NCI-H226 (cell line): ENCODE results near the gene SLC16A8.
A peak's percentile ranks its signal among the peaks of the same experiment; 100 is the strongest.

Experiments
- DNase-seq: peaks from one replicate; pipeline ENCODE4 v3.0.0-alpha.2; 2015

Gene SLC16A8

DNA sequence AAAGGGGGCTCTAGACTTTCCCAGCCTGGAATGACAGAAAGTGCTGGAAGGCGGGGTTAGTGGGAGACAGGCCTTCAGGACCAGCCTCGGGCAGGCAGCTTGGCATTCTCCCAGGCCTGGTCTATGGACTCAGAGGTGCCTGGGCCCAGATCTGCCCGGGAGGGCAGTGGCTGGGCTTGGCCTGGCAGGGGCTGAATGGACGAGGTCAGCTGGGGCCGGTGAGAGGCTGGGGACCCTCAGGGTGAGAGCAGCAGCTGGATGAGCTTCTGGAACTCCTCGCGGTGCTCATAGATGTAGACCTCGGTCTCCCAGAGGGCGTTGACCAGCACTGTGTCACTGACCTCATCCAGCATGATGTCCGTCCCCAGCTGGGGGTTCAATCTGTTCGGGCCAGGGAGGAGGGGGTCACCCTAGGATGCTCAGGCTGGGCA lies 28.0 kb upstream of the SLC16A8 start:
- no peak for DNase-seq

DNA sequence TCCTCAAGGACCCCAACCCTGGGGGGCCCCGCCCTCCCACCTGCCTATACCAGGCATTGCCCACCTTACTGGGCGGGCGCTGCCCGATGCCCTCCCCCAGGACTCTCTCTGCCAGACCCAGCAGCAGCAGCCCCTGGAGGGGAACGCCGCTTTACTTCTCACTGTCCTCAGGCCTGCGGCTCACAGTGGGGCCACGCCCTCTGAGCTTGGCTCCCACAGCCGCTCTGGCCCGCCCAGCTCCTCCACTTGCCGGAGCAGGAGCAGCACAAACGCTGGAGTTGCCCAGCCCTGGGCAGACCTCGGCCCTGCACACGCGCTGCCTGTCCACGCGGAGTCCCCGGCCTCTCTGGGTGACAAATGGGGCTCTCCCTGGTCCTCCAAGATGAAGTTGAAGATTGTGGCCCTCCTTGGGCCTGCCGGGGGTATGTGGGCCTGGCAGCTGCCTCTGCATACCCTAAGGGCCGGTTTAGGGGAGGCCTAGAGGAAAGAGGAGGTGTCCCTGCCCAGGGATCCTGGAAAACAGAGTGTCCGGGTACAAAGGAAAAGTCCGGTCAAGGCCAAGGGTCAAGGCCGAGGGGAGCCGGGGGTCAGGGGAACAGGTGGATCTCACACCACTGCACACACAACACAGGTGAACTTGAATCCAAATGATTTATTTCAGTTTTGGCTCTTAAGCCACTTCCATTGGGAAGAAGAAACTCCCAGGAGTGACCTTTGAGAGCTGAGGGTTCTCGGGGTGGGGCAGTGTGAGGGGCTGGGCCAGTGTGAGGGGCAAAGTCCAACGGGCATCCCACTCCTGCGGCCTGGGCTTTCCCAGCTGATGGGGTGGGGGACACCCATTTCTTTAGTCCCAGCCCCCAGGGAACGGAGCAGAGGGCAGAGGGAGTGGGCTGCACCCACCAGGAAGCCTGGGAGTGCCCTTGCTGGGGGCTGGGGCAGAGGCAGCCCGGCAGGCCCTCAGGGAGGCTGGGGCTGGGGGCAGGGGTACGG lies 27.2 kb upstream of the SLC16A8 start:
- DNase-seq: no peak

GRCh38 chr22:38110008-38110862 lies 26.3 kb upstream of the SLC16A8 start, which contains the start of gene BAIAP2L2:
Gene BAIAP2L2, minus strand, starts transcription at chr22:38110684. Its CDS starts 159 bp downstream, at chr22:38110525.
- DNase-seq: no peak

- DNase-seq: no peak
Observed at GRCh38 chr22:38109371-38110001, 25.5 kb upstream of the SLC16A8 start.

- DNase-seq: no peak
Observed at GRCh38 chr22:38108561-38109319, 24.8 kb upstream of the SLC16A8 start.

DNA sequence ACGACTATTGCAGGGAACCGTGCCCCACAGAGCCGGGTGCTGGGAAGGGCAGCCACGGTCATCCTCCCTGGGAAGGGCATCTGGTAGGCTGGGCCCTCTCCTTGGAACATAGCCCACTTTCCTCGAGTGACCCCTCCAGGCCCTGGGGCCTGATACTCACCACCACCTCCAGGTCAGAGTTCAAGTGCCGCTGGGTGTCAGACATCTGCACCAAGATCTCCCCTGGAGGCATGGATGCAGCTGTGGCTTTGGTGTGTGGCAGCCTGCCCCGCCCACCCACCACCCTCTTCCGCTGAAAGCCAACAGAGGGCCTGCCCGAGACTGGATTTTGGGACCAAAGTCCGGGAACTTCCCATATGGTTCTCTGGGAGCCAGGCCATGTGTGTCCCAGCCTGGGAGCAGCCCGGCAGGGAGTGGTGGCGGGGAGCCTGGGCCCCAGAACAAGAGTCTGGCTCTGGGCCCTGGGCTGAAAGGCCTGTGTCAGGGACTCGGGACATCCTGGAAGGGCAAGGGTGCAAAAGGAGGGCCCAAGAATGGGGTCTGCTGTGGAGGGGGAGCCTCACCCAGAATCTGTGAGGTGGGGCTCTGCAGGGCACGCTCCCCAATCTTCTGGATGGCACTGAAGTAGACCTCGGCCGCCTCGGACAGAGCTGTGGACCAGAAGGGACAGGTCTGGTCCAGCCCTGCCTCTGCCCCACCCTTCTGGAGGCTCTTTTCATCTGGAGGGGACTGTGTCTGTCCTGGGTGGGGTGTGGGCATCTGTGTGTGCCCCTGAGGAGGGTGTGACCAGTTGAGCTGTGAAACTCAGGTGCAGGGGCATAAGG lies 23.9 kb upstream of the SLC16A8 start:
- DNase-seq: no peak

DNA sequence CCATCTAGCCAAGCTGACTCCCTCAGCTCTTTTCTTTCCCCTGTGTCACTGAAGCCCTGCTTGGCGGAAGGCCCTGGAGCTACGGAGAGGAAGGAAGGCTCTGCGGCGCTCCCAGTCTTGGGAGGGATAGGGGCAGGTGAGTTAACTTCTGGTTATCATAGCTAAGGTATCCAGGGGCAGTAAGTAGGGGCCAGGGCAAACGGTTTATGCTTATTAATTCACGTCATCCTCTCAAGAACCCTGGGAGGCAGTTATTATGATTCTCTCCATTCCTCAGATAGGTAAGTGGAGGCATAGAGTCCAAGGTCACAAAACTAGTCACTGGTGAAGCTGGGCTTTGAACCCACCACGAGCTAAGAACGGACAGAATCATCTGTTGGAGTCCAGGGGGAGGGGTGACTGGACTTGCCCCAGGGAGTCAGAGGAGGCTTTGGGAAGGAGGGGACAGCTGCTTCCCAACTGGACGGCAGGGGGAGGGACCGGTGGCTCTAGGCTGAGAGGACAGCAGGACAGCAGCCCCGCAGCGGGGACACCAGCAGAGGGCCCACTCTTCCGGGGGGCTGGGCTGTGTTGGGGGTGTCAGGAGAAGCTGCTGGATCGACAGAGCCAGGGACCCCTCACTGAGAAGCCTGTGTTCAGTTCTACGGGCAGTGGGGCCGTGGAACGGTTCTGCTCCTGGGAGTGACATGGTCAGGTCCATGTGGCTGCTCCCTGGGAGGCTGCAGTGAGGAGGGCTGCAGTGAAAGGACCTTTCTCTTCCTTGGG lies 23.0 kb upstream of the SLC16A8 start:
- DNase-seq: no peak

DNA sequence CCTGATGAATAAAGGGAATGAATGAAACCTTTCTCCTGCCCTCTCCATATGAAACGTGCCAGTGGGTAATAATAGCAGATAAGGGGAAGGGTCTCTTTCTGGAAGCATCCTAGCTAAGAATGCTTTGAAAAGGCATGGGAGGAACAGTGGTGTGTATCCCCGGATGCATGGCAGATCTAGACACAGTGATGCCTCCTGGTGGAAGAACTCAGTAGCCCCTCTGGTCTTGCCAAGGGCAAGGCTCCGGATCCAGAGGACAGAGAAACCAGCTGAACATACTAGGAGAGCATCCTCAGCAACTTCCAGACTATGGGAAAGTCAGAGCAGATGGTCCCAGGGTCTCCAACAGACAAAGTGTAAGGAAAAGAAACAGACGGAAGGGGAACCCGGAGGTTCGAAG lies 20.1 kb upstream of the SLC16A8 start:
- no peak for DNase-seq

DNA sequence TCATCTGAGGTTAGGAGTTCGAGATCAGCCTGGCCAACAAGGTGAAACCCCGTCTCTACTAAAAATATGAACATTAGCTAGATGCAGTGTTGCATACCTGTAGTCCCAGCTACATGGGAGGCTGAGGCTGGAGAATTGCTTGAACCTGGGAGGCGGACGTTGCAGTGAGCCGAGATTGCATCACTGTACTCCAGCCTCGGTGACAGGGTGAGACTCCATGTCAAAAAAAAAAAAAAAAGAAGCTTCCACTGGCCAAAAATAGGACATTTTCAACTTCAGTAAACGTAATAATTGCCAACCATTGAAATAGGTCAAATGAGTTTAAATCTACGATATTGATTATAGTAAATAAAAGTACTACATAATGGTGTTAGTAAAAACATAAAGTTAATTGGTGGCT lies 19.7 kb upstream of the SLC16A8 start:
- DNase-seq: no peak

- DNase-seq: peak; percentile 55
Observed at GRCh38 chr22:38098410-38099249, 14.6 kb upstream of the SLC16A8 start.

DNA sequence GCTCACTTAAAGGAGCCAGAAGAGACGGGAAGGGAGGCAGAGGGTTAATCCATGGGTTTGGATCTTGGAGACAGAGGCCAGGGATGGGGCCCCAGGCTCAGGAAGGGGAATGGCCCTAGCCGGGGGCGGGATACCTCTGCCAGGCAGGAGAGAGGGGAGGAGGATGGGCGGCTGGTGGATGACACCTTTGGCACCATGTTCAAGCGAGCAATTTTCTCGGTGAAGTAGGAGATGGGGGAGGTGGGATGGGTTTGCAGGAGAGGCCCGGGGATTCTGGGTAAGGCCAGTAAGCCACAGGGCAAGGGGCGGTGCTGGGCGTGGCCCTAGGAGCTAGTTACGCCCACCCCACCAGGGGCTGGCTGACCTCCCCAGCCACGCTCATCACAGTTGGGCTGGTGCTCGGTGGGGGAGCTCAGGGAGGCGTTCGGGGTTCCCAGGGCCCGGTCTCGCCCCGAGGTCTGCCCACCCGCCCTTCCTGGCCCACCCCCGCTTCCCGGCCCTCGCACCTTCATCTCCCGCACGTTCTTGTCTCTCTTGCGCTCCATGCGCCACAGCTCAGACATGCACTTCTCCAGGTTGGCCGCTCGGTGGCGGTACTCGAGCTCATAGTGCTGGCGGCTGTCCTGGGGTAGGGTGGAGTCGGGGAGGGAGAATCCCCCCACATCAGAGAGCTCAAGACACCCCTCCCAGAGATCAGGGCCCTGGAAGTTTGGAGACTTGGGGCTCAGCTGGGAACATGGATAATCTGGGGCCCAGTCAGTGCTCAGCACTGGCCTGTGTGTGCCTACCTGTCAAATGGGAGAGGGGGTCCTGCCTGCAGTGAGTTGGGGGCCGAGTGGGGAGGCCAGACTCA lies 13.8 kb upstream of the SLC16A8 start:
- no peak for DNase-seq

DNA sequence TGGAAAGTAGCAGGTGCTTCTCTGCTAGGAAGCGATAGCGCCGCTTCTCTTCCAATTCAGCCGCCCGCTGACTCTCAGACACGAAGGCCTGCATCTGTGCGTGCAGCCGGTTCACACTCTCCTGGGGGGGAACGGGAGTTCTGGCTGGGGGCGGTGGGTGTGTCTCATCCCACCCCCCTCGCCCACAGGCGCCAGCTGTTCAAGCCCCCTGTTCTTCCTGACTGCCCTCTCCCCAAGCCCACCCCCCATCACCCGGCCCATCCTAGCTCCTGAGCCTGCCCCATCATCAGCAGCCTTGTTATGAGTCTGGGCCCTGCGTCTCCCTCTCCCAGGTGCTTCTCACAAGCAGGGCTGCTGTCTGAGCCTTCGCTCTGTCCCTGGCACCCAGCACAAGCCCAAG lies 13.1 kb upstream of the SLC16A8 start:
- DNase-seq: no peak

- no peak for DNase-seq
Observed at GRCh38 chr22:38089474-38089851, 5.5 kb upstream of the SLC16A8 start.

DNA sequence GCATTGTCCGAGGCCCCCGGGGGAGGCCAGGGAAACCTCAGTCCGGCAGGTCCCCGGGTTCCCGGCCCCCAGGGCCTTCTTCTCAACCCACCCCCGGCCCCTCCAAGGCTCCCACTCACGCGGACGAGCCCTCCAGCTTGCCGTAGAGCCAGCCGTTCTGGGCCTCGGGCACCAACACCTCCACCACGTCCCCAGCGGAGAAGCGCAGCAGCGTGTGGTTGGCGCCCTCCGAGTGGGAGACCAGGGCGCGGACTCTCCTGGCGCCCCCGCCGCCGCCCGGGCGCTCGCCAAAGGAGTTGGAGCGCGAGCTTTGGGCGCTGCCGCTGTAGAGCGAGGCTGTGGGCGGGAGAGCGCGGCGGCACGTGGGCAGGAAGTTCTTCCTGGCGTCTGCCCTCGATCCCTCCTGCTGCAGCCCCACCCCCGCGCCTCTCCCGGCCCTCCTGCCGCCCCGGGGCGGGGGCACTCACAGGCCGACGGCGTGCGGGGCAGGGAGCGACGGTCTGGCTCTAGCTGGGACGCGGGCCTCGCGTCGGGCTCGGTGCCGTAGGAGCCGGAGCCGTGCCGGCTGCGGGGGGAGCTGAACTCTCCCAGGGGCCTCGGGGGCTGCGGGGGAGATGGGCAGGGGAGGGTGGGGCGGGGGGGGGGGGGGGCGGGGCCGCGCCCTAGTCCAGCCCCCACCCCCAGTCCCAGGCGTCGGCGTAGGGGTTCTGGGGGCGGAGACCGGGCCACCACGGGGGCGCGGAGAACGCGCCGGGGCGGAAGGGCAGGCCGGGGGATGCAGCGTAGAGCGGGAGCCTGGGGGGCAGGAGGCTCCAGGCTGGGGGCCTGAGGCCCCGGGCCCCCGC lies 4.9 kb upstream of the SLC16A8 start:
- DNase-seq: peak; percentile 14

GRCh38 chr22:38087855-38088254 lies 3.9 kb upstream of the SLC16A8 start:
- DNase-seq: no peak

- DNase-seq: no peak
Observed at GRCh38 chr22:38086942-38087341, 3.0 kb upstream of the SLC16A8 start.

- DNase-seq: no peak
Observed at GRCh38 chr22:38086001-38086845, 2.2 kb upstream of the SLC16A8 start.
